ENCODE data around the gene OR10G3.

OR10G3 gene

DNA sequence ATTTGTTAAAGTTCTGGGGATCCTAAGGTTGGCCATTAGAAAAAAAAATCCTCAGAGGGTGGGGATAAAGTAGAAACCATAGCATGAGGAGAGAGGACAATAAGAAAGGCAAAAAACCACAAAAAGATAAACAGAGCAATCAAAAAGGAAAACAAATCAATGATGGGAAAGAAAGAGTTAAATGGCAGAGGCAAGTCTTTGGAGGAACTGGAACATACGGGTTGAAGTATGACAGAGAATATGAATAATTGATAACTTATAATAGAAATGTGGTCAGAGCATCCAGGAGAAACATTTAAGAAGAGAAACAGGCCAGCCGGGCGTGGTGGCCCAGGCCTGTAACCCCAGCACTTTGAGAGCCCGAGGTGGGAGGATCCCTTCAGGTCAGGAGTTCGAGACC lies 35.9 kb downstream of the OR10G3 start:
- H3K4me2 ChIP-seq, result no peak overlapping the region
- no peaks in the 10 kb centered on the region for H4K20me1 ChIP-seq (ENCODE audit: insufficient read depth)
- no peak overlapping the region for H3K27ac ChIP-seq
- TF ChIP-seq, protein P1, sequence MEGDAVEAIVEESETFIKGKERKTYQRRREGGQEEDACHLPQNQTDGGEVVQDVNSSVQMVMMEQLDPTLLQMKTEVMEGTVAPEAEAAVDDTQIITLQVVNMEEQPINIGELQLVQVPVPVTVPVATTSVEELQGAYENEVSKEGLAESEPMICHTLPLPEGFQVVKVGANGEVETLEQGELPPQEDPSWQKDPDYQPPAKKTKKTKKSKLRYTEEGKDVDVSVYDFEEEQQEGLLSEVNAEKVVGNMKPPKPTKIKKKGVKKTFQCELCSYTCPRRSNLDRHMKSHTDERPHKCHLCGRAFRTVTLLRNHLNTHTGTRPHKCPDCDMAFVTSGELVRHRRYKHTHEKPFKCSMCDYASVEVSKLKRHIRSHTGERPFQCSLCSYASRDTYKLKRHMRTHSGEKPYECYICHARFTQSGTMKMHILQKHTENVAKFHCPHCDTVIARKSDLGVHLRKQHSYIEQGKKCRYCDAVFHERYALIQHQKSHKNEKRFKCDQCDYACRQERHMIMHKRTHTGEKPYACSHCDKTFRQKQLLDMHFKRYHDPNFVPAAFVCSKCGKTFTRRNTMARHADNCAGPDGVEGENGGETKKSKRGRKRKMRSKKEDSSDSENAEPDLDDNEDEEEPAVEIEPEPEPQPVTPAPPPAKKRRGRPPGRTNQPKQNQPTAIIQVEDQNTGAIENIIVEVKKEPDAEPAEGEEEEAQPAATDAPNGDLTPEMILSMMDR (conservative IDR thresholded peaks at IDR 0.05; ENCODE audit: low read depth, low read length), result no peak
- no peaks in the 10 kb centered on the region for H3K79me2 ChIP-seq (ENCODE audit: insufficient read depth, low read depth)
- no peaks in the 10 kb centered on the region for H3K4me1 ChIP-seq (ENCODE audit: low read depth, poor library complexity, severe bottlenecking)
- H3K4me3 ChIP-seq (IDR thresholded peaks at IDR 0.05; ENCODE audit: insufficient read depth, low read depth, low read length), result no peak overlapping the region
- H3K36me3 ChIP-seq (ENCODE audit: insufficient read depth), result no peaks in the 10 kb centered on the region
- H3K27me3 ChIP-seq (ENCODE audit: insufficient read depth, low read depth), result no peaks in the 10 kb centered on the region
- H2AFZ ChIP-seq (ENCODE audit: low read depth), result no peak overlapping the region
- H3K9ac ChIP-seq, result no peak overlapping the region

DNA sequence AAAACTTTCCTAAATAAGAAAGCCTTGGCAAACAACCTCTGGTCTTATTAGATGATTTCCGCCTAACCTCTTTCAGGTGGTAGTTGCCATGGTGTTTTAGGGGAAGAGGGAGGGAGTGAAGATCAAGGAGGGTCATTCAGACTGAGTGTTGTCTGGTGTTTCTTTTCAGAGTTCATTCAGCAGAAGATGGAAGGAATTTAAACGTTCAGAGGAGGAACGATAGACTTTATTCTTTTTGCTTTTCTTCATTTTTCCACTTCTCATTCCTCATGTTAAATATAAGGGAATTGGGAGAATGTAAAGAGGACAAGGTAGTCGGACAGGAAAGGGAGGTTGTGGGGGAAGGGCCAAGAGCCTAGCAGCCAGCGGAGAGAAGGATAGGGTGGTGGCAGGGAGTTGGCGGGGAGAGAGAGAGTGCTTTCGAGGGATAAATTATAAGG lies 36.3 kb downstream of the OR10G3 start:
- H2AFZ ChIP-seq (ENCODE audit: low read depth), result no peak overlapping the region
- no peak overlapping the region for H3K4me3 ChIP-seq (IDR thresholded peaks at IDR 0.05; ENCODE audit: insufficient read depth, low read depth, low read length)
- TF ChIP-seq, protein P1 (conservative IDR thresholded peaks at IDR 0.05; ENCODE audit: low read depth, low read length), result no peak
- H3K4me1 ChIP-seq (ENCODE audit: low read depth, poor library complexity, severe bottlenecking), result no peaks in the 10 kb centered on the region
- H4K20me1 ChIP-seq (ENCODE audit: insufficient read depth), result no peaks in the 10 kb centered on the region
- H3K9ac ChIP-seq, result no peak overlapping the region
- H3K4me2 ChIP-seq, result no peak overlapping the region
- H3K27ac ChIP-seq, result no peak overlapping the region
- H3K27me3 ChIP-seq (ENCODE audit: insufficient read depth, low read depth), result no peaks in the 10 kb centered on the region
- no peaks in the 10 kb centered on the region for H3K79me2 ChIP-seq (ENCODE audit: insufficient read depth, low read depth)
- no peaks in the 10 kb centered on the region for H3K36me3 ChIP-seq (ENCODE audit: insufficient read depth)

GRCh38 chr14:21541413-21542074 lies 38.3 kb downstream of the OR10G3 start:
- H4K20me1 ChIP-seq (ENCODE audit: insufficient read depth), result no peaks in the 10 kb centered on the region
- no peak overlapping the region for H3K4me3 ChIP-seq (IDR thresholded peaks at IDR 0.05; ENCODE audit: insufficient read depth, low read depth, low read length)
- TF ChIP-seq, protein P1 (conservative IDR thresholded peaks at IDR 0.05; ENCODE audit: low read depth, low read length), result no peak
- H3K27ac ChIP-seq, result no peak overlapping the region
- H3K9ac ChIP-seq, result no peak overlapping the region
- no peak overlapping the region for H2AFZ ChIP-seq (ENCODE audit: low read depth)
- H3K27me3 ChIP-seq (ENCODE audit: insufficient read depth, low read depth), result no peaks in the 10 kb centered on the region
- H3K4me1 ChIP-seq (ENCODE audit: low read depth, poor library complexity, severe bottlenecking), result no peaks in the 10 kb centered on the region
- no peaks in the 10 kb centered on the region for H3K79me2 ChIP-seq (ENCODE audit: insufficient read depth, low read depth)
- H3K4me2 ChIP-seq, result no peak overlapping the region
- H3K36me3 ChIP-seq (ENCODE audit: insufficient read depth), result no peaks in the 10 kb centered on the region

- no peaks in the 10 kb centered on the region for H3K27me3 ChIP-seq (ENCODE audit: insufficient read depth, low read depth)
- no peak overlapping the region for H2AFZ ChIP-seq (ENCODE audit: low read depth)
- H4K20me1 ChIP-seq (ENCODE audit: insufficient read depth), result no peaks in the 10 kb centered on the region
- H3K4me2 ChIP-seq, result no peak overlapping the region
- H3K4me3 ChIP-seq (IDR thresholded peaks at IDR 0.05; ENCODE audit: insufficient read depth, low read depth, low read length), result no peak overlapping the region
- no peak overlapping the region for H3K27ac ChIP-seq
- H3K79me2 ChIP-seq (ENCODE audit: insufficient read depth, low read depth), result no peaks in the 10 kb centered on the region
- H3K36me3 ChIP-seq (ENCODE audit: insufficient read depth), result no peaks in the 10 kb centered on the region
- no peaks in the 10 kb centered on the region for H3K4me1 ChIP-seq (ENCODE audit: low read depth, poor library complexity, severe bottlenecking)
- H3K9ac ChIP-seq, result no peak overlapping the region
- TF ChIP-seq, protein P1 (conservative IDR thresholded peaks at IDR 0.05; ENCODE audit: low read depth, low read length), result no peak
Observed at GRCh38 chr14:21539189-21539940, 40.5 kb downstream of the OR10G3 start.

Data from KMS-11 (cell line).